ENCODE measurements around the gene DAZAP1.
"Not testable (repeated sequence)": the region's sequence is repeated elsewhere in the genome, so short reads cannot be mapped to it uniquely, and the experiment has no call there.

DAZAP1 gene

DNA sequence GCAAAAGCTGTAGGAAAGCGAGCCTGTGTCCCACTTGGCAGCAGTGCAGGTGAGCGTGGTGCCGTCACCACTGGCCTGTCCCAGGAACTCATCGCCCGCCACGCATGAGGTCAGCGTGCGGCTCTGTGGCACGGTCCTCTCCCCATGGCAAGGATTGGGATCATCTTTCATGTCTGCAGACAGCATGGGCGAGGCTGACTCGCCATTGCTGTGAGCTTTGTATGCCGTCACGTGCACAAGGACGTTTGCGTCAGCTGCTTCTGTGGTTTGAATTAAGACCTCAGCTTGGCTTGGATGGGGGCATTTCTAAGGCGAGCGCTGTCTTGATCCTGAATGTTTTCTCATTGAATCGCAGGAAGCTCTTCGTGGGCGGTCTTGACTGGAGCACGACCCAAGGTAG, 9.8 kb downstream of the DAZAP1 start:
- TF ChIP-seq, protein P1, sequence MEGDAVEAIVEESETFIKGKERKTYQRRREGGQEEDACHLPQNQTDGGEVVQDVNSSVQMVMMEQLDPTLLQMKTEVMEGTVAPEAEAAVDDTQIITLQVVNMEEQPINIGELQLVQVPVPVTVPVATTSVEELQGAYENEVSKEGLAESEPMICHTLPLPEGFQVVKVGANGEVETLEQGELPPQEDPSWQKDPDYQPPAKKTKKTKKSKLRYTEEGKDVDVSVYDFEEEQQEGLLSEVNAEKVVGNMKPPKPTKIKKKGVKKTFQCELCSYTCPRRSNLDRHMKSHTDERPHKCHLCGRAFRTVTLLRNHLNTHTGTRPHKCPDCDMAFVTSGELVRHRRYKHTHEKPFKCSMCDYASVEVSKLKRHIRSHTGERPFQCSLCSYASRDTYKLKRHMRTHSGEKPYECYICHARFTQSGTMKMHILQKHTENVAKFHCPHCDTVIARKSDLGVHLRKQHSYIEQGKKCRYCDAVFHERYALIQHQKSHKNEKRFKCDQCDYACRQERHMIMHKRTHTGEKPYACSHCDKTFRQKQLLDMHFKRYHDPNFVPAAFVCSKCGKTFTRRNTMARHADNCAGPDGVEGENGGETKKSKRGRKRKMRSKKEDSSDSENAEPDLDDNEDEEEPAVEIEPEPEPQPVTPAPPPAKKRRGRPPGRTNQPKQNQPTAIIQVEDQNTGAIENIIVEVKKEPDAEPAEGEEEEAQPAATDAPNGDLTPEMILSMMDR (IDR thresholded peaks at IDR 0.05; ENCODE audit: low read depth, low read length), result no peak
- no peak for DNase-seq (ENCODE audit: extremely low read depth, low read depth)

- DNase-seq (ENCODE audit: extremely low read depth, low read depth), result no peak
- TF ChIP-seq, protein P1 (IDR thresholded peaks at IDR 0.05; ENCODE audit: low read depth, low read length), result no peak
Observed at GRCh38 chr19:1417681-1418495, 10.5 kb downstream of the DAZAP1 start.

GRCh38 chr19:1418496-1418775, 11.1 kb downstream of the DAZAP1 start:
- DNase-seq (ENCODE audit: extremely low read depth, low read depth), result no peak
- TF ChIP-seq, protein P1 (IDR thresholded peaks at IDR 0.05; ENCODE audit: low read depth, low read length), result no peak

- no peak for DNase-seq (ENCODE audit: extremely low read depth, low read depth)
- TF ChIP-seq, protein P1 (IDR thresholded peaks at IDR 0.05; ENCODE audit: low read depth, low read length), result no peak
Observed at GRCh38 chr19:1418951-1419738, 11.8 kb downstream of the DAZAP1 start.

DNA sequence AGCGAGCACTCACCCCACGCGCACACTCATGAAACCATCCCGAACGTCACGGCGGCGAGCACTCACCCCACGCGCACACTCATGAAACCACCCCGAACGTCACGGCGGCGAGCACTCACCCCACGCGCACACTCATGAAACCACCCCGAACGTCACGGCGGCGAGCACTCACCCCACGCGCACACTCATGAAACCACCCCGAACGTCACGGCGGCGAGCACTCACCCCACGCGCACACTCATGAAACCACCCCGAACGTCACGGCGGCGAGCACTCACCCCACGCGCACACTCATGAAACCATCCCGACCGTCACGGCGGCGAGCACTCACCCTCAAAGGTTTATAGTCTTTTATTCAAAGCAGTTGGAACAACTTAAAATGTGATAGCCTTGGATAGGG, 12.7 kb downstream of the DAZAP1 start:
- not testable (repeated sequence) for DNase-seq (ENCODE audit: extremely low read depth, low read depth)

DNA sequence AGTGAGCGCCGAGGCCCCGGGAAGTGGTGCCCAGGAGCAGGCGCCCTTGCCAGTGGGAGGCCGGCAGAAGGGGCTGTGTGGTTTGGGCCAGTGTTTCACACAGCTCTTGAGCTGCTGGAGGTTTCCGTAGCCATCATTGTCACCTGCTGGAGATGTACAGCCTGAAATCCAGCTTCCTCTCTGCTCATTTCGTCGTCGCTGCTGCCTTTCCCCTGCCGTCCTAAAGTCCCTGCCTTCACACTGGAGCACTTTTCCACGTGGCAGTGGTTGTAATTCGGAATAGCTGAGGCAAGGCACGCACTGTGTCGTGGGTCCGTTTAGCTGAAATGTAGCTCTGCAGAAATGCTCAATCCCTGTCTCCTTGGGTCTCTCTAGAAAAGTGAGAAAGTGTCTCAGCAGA, 13.2 kb downstream of the DAZAP1 start:
- DNase-seq (ENCODE audit: extremely low read depth, low read depth), result no peak
- TF ChIP-seq, protein P1 (IDR thresholded peaks at IDR 0.05; ENCODE audit: low read depth, low read length), result no peak

GRCh38 chr19:1421218-1421957, 14.0 kb downstream of the DAZAP1 start:
- TF ChIP-seq, protein P1 (IDR thresholded peaks at IDR 0.05; ENCODE audit: low read depth, low read length), result no peak
- no peak for DNase-seq (ENCODE audit: extremely low read depth, low read depth)

Data from AG09319 (cell line).